ENCODE results near the gene EBF3.

DNA sequence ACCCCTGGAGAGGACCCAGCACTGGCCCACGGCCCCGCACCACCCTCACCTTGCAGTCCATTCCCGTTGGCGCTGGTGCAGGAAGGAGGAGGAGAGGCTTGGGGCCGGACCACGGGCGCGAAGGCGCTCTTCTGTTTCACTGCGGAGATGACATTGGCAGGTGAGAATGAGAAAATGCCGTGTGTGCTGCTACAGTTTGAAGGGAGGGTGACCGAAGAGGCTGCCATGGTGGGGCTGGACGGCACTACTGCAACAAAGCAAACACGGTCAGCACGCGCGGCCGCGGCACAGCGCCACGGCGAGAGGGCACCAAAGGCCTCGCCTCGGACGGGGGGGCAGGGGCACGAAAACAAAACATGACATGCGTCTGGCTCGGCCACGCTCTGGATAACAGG, 123.9 kb downstream of the EBF3 start:
- no peak for TF ChIP-seq SIN3A (IDR thresholded peaks at IDR 0.05; ENCODE audit: borderline replicate concordance, insufficient read depth, low read depth, low read length)
- no peak for TF ChIP-seq REST (IDR thresholded peaks at IDR 0.05; ENCODE audit: insufficient read depth in 1 of 2, low read depth in 2 of 2, low read length in 1 of 2)
- TF ChIP-seq CTCF (IDR thresholded peaks at IDR 0.05) = no peak
